K562 (cell line): Measurements from ENCODE around the gene FADS1. TPM values are rescaled to one million over a fixed set of nuclear protein-coding genes. Genes with fewer than 3 reads are reported as not detected.

Source experiments
- ARID3B ChIP-seq: fragments of 250-450 bp; sonication (Bioruptor Pico); IDR thresholded peaks from 2 replicates; pipeline ENCODE4 v1.4.0; 2020; ENCODE audit warnings: borderline replicate concordance
- GATA2 ChIP-seq: sonication (generic); formaldehyde crosslinking; IDR thresholded peaks from 2 replicates; pipeline ENCODE4 v1.4.0; 2020; ENCODE audit warnings: mild to moderate bottlenecking, missing genetic modification reagents
- NRF1 ChIP-seq, 2 experiments: fragments of 450-650 bp; IDR thresholded peaks in 1 of 2; conservative IDR thresholded peaks in 1 of 2; 2 replicates each; pipeline ENCODE4 v1.6.1; 2014; ENCODE audit warnings: mild to moderate bottlenecking in 2 of 2
- VEZF1 ChIP-seq: fragments of 200-800 bp; sonication (Bioruptor generic); IDR thresholded peaks from 2 replicates; pipeline ENCODE4 v1.6.1; 2017; ENCODE audit warnings: missing genetic modification characterization, missing compliant biosample characterization
- ZBTB7A ChIP-seq: IDR thresholded peaks from 2 replicates; pipeline ENCODE4 v1.6.1; 2011; ENCODE audit warnings: low read depth, mild to moderate bottlenecking, low read length, moderate library complexity, borderline replicate concordance; ENCODE audit not compliant: control insufficient read depth
- polyA plus RNA-seq, 8 experiments: library from polyadenylated mRNA; depleted of rRNA in 4 of 8; stranded (reverse) in 5 of 8; unstranded in 3 of 8; fragments of >200 nt; fragmentation: Nextera tagmentation in 2 of 8; fragmentation: Illumina TruSeq in 1 of 8; extraction: Ambion mirVana in 2 of 8; extraction: Trizol in 1 of 8; gene quantifications; 2 replicates each; pipeline versions ENCODE4 v1.2.1 to v1.2.3, GENCODE V29; 2011 to 2014; ENCODE audit warnings: inconsistent platforms in 1 of 8, missing spikeins in 1 of 8
- total RNA-seq, 7 experiments: library from RNA; depleted of rRNA in 6 of 7; stranded (reverse); fragments of >200 nt in 6 of 7; fragmentation: Illumina TruSeq in 2 of 7; extraction: Trizol in 2 of 7; gene quantifications; 2 replicates each; pipeline versions ENCODE4 v1.2.1 to v1.2.3, GENCODE V29; 2011 to 2021; ENCODE audit warnings: low replicate concordance in 1 of 7

Gene FADS1
- total and polyA plus RNA-seq, 9 of the 15 experiments (the other 6 are each of a cell fraction or from before 2014, with no cell fraction given): 110 to 864 (median 364) TPM

- TF ChIP-seq ARID3B: no peak
- peak; percentile 88; the same call in 1 of the 2 replicates for TF ChIP-seq ZBTB7A
- TF ChIP-seq NRF1 (conservative IDR thresholded peaks at IDR 0.05 in 1 of 2, IDR thresholded peaks at IDR 0.05 in 1 of 2): peak; percentile 48 to 62
- peak; percentile 97 for TF ChIP-seq VEZF1 (CRISPR knock-in tag)
- TF ChIP-seq GATA2 (CRISPR knock-in tag): peak; percentile 53; the same call in 1 of the 2 replicates
These were observed 62.0 kb downstream of the FADS1 start (continued) for GRCh38 chr11:61754534-61755482.
